GM12878 (cell line): Measurements from ENCODE around the gene MEIOSIN. TPM values are rescaled to one million over a fixed set of nuclear protein-coding genes. Genes with fewer than 3 reads are reported as not detected.

ENCODE experiments used
- BACH1 ChIP-seq: fragments of 450-650 bp; IDR thresholded peaks from 2 replicates; pipeline ENCODE4 v1.6.1; 2017; ENCODE audit warnings: mild to moderate bottlenecking, borderline replicate concordance
- CEBPZ ChIP-seq: fragments of 150-350 bp; IDR thresholded peaks from 2 replicates; pipeline ENCODE4 v1.6.1; 2016; ENCODE audit warnings: low read depth, low read length
- CUX1 ChIP-seq: IDR thresholded peaks from 2 replicates; pipeline ENCODE4 v1.6.1; 2012; ENCODE audit warnings: improper control_type of control experiment, low read depth, low read length; ENCODE audit not compliant: insufficient replicate concordance
- DPF2 ChIP-seq: fragments of 450-650 bp; IDR thresholded peaks from 2 replicates; pipeline ENCODE4 v1.6.1; 2017; ENCODE audit warnings: mild to moderate bottlenecking
- EZH2 ChIP-seq: IDR thresholded peaks from 2 replicates; pipeline ENCODE4 v1.6.1; 2012; ENCODE audit warnings: low read depth, mild to moderate bottlenecking, control low read depth, inconsistent platforms, low read length, borderline replicate concordance; ENCODE audit not compliant: control insufficient read depth
- FOXM1 ChIP-seq: IDR thresholded peaks from 2 replicates; pipeline ENCODE4 v1.6.1; 2012; ENCODE audit warnings: low read depth, mild to moderate bottlenecking, inconsistent platforms, low read length, moderate library complexity
- HDAC2 ChIP-seq: fragments of 200-600 bp; sonication (generic); IDR thresholded peaks from 2 replicates; pipeline ENCODE4 v1.6.1; 2017
- IRF5 ChIP-seq: fragments of 450-650 bp; IDR thresholded peaks from 2 replicates; pipeline ENCODE4 v1.6.1; 2017; ENCODE audit warnings: borderline replicate concordance
- MAX ChIP-seq: IDR thresholded peaks from 2 replicates; pipeline ENCODE4 v1.6.1; 2012; ENCODE audit warnings: low read depth, low read length, improper control_type of control experiment
- NFYA ChIP-seq: IDR thresholded peaks from 2 replicates; pipeline ENCODE4 v1.6.1; 2011; ENCODE audit warnings: low read depth, mild to moderate bottlenecking, low read length, improper control_type of control experiment, borderline replicate concordance
- POLR2A ChIP-seq: IDR thresholded peaks from 2 replicates; pipeline ENCODE4 v1.6.1; 2011; ENCODE audit warnings: low read depth, mild to moderate bottlenecking, low read length
- POLR2AphosphoS2 ChIP-seq: IDR thresholded peaks from 2 replicates; pipeline ENCODE4 v1.6.1; 2011; ENCODE audit warnings: low read depth, mild to moderate bottlenecking, low read length, improper control_type of control experiment, moderate library complexity
- POLR2AphosphoS5 ChIP-seq: IDR thresholded peaks from 2 replicates; pipeline ENCODE4 v1.6.1; 2011; ENCODE audit warnings: mild to moderate bottlenecking, low read length, inconsistent platforms
- POU2F2 ChIP-seq: IDR thresholded peaks from 3 replicates; pipeline ENCODE4 v1.6.1; 2011; ENCODE audit warnings: low read depth, mild to moderate bottlenecking, low read length, borderline replicate concordance
- SMARCA5 ChIP-seq: fragments of 450-650 bp; IDR thresholded peaks from 2 replicates; pipeline ENCODE4 v1.6.1; 2017; ENCODE audit warnings: mild to moderate bottlenecking
- TCF3 ChIP-seq: IDR thresholded peaks from 2 replicates; pipeline ENCODE4 v1.6.1; 2012; ENCODE audit warnings: low read depth, mild to moderate bottlenecking, low read length, borderline replicate concordance; ENCODE audit not compliant: insufficient read depth
- USF1 ChIP-seq: IDR thresholded peaks from 2 replicates; pipeline ENCODE4 v1.6.1; 2011; ENCODE audit warnings: borderline replicate concordance, low read depth, mild to moderate bottlenecking, moderate library complexity, mixed read lengths, low read length; ENCODE audit not compliant: insufficient read depth; ENCODE audit errors: extremely low read length
- ZNF274 ChIP-seq: IDR thresholded peaks from one replicate; pipeline ENCODE4 v1.8.0; 2011; ENCODE audit not compliant: insufficient read length, insufficient read depth
- ZNF622 ChIP-seq: fragments of 450-650 bp; IDR thresholded peaks from 2 replicates; pipeline ENCODE4 v1.6.1; 2017; ENCODE audit warnings: mild to moderate bottlenecking, inconsistent platforms
- polyA plus RNA-seq, 11 experiments: library from polyadenylated mRNA; depleted of rRNA in 4 of 11; unstranded in 6 of 11; stranded (reverse) in 5 of 11; fragments of >200 nt; fragmentation: Nextera tagmentation in 4 of 11; fragmentation: Illumina TruSeq in 1 of 11; extraction: Ambion mirVana in 4 of 11; extraction: Trizol in 1 of 11; gene quantifications; 1 replicate in 1 of 11; 2 replicates in 10 of 11; pipeline versions ENCODE4 v1.2.1 to v1.2.3, GENCODE V29; 2011 to 2016; ENCODE audit warnings: inconsistent platforms in 2 of 11, missing spikeins in 2 of 11, low read depth in 1 of 11
- total RNA-seq, 4 experiments: library from RNA; depleted of rRNA in 3 of 4; stranded (reverse); fragments of >200 nt in 3 of 4; fragmentation: Illumina TruSeq in 1 of 4; extraction: Trizol in 1 of 4; gene quantifications; 2 replicates each; pipeline versions ENCODE4 v1.2.1 to v1.2.3, GENCODE V29; 2013 to 2021

Gene MEIOSIN
- total and polyA plus RNA-seq, 10 of the 15 experiments (the other 5 are each of a cell fraction or from before 2014, with no cell fraction given), result 0.05 to 0.66 (median 0.14) TPM; not detected in 4

GRCh38 chr19:45792470-45793177 lies 59.4 kb downstream of the MEIOSIN start, which contains the start of gene DMWD (continued):
- TF ChIP-seq CUX1 (no peak), ZNF622 (no peak), BACH1 (peak; percentile 75; the same call in 1 of the 2 replicates), FOXM1 (no peak), POLR2AphosphoS2 (no peak), HDAC2 (no peak), POLR2A (peak; percentile 80), POU2F2 (peak; percentile 73; the same call in 1 of the 3 replicates), NFYA (no peak), SMARCA5 (peak; percentile 75), CEBPZ (no peak), IRF5 (no peak), DPF2 (peak; percentile 90), USF1 (no peak), MAX (peak; percentile 51; the same call in 1 of the 2 replicates), TCF3 (no peak), POLR2AphosphoS5 (no peak), EZH2 (no peak), ZNF274 (no peak)
